ENCODE data around the gene COL9A2.

The COL9A2 gene

DNA sequence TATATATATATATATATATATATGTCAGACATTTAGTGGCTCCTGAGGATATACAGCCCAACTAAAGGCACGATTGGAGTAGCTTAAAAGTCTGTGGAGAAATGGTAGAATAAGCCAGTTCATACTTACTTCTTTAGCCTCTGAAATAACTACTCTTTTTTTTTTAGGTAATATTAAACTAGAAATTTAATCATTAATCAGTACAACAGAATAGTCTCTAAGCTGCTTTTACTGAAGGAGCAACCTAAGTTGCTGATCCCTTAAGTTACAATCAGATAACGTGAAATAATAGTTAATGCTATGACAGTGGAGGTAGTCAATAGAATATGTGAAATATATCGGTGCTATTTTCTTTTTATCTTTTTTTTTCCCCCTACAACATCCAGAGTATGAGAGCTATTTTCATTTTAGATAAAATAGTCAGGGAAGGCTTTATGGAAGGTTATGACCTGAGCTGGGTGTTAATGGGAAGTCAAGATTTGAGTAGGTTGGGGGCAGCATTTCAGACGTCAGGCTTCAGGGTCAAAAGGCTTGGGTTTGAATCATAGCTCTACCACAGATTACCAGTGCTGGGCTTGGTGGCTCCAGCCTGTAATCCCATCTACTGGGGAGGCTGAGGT, 43.4 kb downstream of the COL9A2 start:
- TF ChIP-seq, protein P1, sequence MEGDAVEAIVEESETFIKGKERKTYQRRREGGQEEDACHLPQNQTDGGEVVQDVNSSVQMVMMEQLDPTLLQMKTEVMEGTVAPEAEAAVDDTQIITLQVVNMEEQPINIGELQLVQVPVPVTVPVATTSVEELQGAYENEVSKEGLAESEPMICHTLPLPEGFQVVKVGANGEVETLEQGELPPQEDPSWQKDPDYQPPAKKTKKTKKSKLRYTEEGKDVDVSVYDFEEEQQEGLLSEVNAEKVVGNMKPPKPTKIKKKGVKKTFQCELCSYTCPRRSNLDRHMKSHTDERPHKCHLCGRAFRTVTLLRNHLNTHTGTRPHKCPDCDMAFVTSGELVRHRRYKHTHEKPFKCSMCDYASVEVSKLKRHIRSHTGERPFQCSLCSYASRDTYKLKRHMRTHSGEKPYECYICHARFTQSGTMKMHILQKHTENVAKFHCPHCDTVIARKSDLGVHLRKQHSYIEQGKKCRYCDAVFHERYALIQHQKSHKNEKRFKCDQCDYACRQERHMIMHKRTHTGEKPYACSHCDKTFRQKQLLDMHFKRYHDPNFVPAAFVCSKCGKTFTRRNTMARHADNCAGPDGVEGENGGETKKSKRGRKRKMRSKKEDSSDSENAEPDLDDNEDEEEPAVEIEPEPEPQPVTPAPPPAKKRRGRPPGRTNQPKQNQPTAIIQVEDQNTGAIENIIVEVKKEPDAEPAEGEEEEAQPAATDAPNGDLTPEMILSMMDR (IDR thresholded peaks at IDR 0.05; ENCODE audit: borderline replicate concordance, extremely low read depth, low read length, poor library complexity, severe bottlenecking): no peak
- no peak for TF ChIP-seq EZH2 (IDR thresholded peaks at IDR 0.05; ENCODE audit: borderline replicate concordance, low read depth, low read length, severe bottlenecking)
- ATAC-seq (ENCODE audit: insufficient read depth, low read depth) (no peak), DNase-seq (no peak)
- Histone ChIP-seq H3K4me2 (ENCODE audit: insufficient read depth, low read length) (no peak overlapping the region), H3K4me3 (ENCODE audit: low read depth in 1 of 2, low read length in 2 of 2) (no peak overlapping the region), H3K9me3 (ENCODE audit: insufficient read depth, low read length, severe bottlenecking) (no peaks in the 10 kb centered on the region), H2AFZ (ENCODE audit: low read depth, low read length) (no peak overlapping the region), H3K27ac (ENCODE audit: low read length) (no peak overlapping the region), H3K79me2 (ENCODE audit: insufficient read depth, low read length) (0 out of 2 replicates have a peak, but pooled peaks cover 3% of the 10 kb centered on the region), H3K27me3 (ENCODE audit: insufficient read depth, low read length, poor library complexity) (no peaks in the 10 kb centered on the region), H3K36me3 (ENCODE audit: insufficient read depth, low read length) (peaks cover 71% of the 10 kb centered on the region), H3K4me1 (ENCODE audit: insufficient read depth, low read length) (no peaks in the 10 kb centered on the region), H4K20me1 (ENCODE audit: insufficient read depth, low read length) (no peaks in the 10 kb centered on the region; the same call in 1 of the 2 replicates), H3K9ac (ENCODE audit: low read depth, low read length) (no peak overlapping the region)

DNA sequence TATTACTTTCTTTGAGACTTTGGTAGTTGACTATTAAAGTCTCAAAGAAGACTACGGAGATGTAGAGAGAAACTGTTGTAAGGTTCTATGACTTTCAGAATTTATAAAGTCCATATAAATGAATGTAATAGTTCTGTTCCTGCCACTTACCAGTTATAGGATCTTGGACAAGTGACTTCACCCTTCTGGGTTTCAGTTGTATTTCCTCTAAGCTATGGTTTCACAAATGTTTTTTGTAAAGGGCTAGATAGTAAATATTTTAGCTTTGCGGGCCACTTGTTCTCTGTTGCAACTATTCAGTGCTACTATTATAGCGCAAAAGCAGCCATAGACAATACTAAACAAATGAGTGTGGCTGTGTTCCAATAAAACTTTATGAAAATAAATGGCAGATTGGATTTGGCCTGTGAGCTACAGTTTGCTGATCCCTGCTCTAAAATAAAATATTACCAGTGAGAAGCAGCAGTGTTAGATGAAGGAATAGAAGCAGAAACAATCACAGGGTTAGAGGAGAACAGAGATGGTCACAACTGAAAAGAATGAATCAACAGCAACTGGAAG, 44.4 kb downstream of the COL9A2 start:
- no peaks in the 10 kb centered on the region; the same call in 1 of the 2 replicates for H4K20me1 ChIP-seq (ENCODE audit: insufficient read depth, low read length)
- no peak overlapping the region for H3K4me2 ChIP-seq (ENCODE audit: insufficient read depth, low read length)
- H3K4me3 ChIP-seq (ENCODE audit: low read depth in 1 of 2, low read length in 2 of 2): no peak overlapping the region
- no peaks in the 10 kb centered on the region for H3K9me3 ChIP-seq (ENCODE audit: insufficient read depth, low read length, severe bottlenecking)
- no peaks in the 10 kb centered on the region for H3K27me3 ChIP-seq (ENCODE audit: insufficient read depth, low read length, poor library complexity)
- peaks cover 79% of the 10 kb centered on the region for H3K36me3 ChIP-seq (ENCODE audit: insufficient read depth, low read length)
- H3K4me1 ChIP-seq (ENCODE audit: insufficient read depth, low read length): no peaks in the 10 kb centered on the region
- no peak overlapping the region for H2AFZ ChIP-seq (ENCODE audit: low read depth, low read length)
- no peak overlapping the region for H3K9ac ChIP-seq (ENCODE audit: low read depth, low read length)
- no peak for ATAC-seq (ENCODE audit: insufficient read depth, low read depth)
- TF ChIP-seq EZH2 (IDR thresholded peaks at IDR 0.05; ENCODE audit: borderline replicate concordance, low read depth, low read length, severe bottlenecking): no peak
- TF ChIP-seq, protein P1 (IDR thresholded peaks at IDR 0.05; ENCODE audit: borderline replicate concordance, extremely low read depth, low read length, poor library complexity, severe bottlenecking): no peak
- 0 out of 2 replicates have a peak, but pooled peaks cover 3% of the 10 kb centered on the region for H3K79me2 ChIP-seq (ENCODE audit: insufficient read depth, low read length)
- no peak for DNase-seq
- no peak overlapping the region for H3K27ac ChIP-seq (ENCODE audit: low read length)

DNA sequence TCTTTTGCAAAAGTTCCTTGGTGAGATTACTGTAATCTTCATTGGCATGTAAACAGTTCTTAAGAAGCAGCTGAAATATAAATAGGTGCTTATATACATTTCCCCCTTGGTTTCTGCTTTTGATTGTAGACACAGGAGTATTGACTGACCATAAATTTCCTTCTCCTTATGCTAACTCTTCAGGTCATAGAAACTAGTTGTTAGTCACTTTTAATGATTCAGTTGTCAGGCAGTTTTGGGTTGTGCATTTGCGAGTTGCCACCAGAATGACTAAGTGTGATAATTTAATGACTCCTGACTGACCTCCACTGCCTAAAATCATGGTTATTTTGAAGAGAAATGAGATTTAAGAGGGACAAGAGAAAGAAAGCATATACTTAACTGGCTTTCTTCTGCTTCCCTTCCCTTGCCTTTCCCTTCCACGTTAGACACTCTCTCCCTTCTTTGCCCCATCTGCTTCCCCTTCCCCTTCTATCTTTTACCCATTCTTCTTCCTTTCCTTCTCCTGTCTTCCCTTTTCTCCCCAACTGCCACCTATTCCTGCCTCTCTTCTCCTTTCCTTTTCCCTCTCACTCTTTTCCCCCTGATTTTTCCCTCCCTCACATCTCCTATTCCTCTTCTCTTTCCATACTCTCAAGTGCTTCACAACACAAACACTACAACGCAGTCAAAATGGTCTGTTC, 46.8 kb downstream of the COL9A2 start:
- no peak overlapping the region for H2AFZ ChIP-seq (ENCODE audit: low read depth, low read length)
- no peak overlapping the region for H3K9ac ChIP-seq (ENCODE audit: low read depth, low read length)
- no peak overlapping the region for H3K4me3 ChIP-seq (ENCODE audit: low read depth in 1 of 2, low read length in 2 of 2)
- no peaks in the 10 kb centered on the region for H3K4me1 ChIP-seq (ENCODE audit: insufficient read depth, low read length)
- H3K36me3 ChIP-seq (ENCODE audit: insufficient read depth, low read length): peaks cover 89% of the 10 kb centered on the region
- H3K27me3 ChIP-seq (ENCODE audit: insufficient read depth, low read length, poor library complexity): no peaks in the 10 kb centered on the region
- H3K4me2 ChIP-seq (ENCODE audit: insufficient read depth, low read length): no peak overlapping the region
- no peak for ATAC-seq (ENCODE audit: insufficient read depth, low read depth)
- no peak for DNase-seq
- H3K9me3 ChIP-seq (ENCODE audit: insufficient read depth, low read length, severe bottlenecking): no peaks in the 10 kb centered on the region
- H3K27ac ChIP-seq (ENCODE audit: low read length): no peak overlapping the region
- TF ChIP-seq, protein P1 (IDR thresholded peaks at IDR 0.05; ENCODE audit: borderline replicate concordance, extremely low read depth, low read length, poor library complexity, severe bottlenecking): no peak
- TF ChIP-seq EZH2 (IDR thresholded peaks at IDR 0.05; ENCODE audit: borderline replicate concordance, low read depth, low read length, severe bottlenecking): no peak
- peaks cover 16% of the 10 kb centered on the region; the same call in 1 of the 2 replicates for H3K79me2 ChIP-seq (ENCODE audit: insufficient read depth, low read length)
- H4K20me1 ChIP-seq (ENCODE audit: insufficient read depth, low read length): no peaks in the 10 kb centered on the region; the same call in 1 of the 2 replicates
